Gastrocnemius medialis (tissue), 4 donors: ENCODE measurements around the gene MST1R. TPM values are rescaled to one million over a fixed set of nuclear protein-coding genes. Genes with fewer than 3 reads are reported as not detected.

Experiments used
- ATAC-seq, 2 donors: fragments of 150-250 bp; one replicate each; pipeline ENCODE4 v1.9.1; 2016
- DNase-seq, 2 donors: peaks; one replicate each; pipeline ENCODE4 v3.0.0-alpha.2; 2019
- H3K27ac ChIP-seq, 4 donors: fragments of 200-600 bp; sonication (generic); 1 replicate in 1 of 4; 2 replicates in 3 of 4; pipeline ENCODE4 v1.5.1; 2016 to 2018; ENCODE audit warnings: mild to moderate bottlenecking in 2 of 4, moderate library complexity in 1 of 4
- H3K27me3 ChIP-seq, 3 donors: fragments of 200-600 bp; sonication (generic) in 2 of 3; 1 replicate in 1 of 3; 2 replicates in 2 of 3; pipeline versions ENCODE4 v1.5.1 to v1.6.0; 2016 to 2019; ENCODE audit warnings: mild to moderate bottlenecking in 1 of 3, moderate library complexity in 1 of 3
- H3K36me3 ChIP-seq, 2 donors: fragments of 200-600 bp; sonication (generic) in 1 of 2; one replicate each; pipeline ENCODE4 v1.5.1; 2017 to 2018
- H3K4me1 ChIP-seq, 2 donors: fragments of 200-600 bp; sonication (generic) in 1 of 2; one replicate each; pipeline ENCODE4 v1.5.1; 2016 to 2017; ENCODE audit warnings: mild to moderate bottlenecking in 2 of 2
- H3K4me3 ChIP-seq, 4 donors: fragments of 200-600 bp; sonication (generic) in 3 of 4; 1 replicate in 1 of 4; 2 replicates in 3 of 4; pipeline ENCODE4 v1.5.1; 2016 to 2019; ENCODE audit warnings: mild to moderate bottlenecking in 2 of 4
- H3K9me3 ChIP-seq, 3 donors: fragments of 200-600 bp; sonication (generic) in 2 of 3; 1 replicate in 1 of 3; 2 replicates in 2 of 3; pipeline ENCODE4 v1.5.1; 2016 to 2019
- POLR2A ChIP-seq, 2 donors: fragments of 450-650 bp; IDR thresholded peaks; one replicate each; pipeline ENCODE4 v1.6.1; 2017; ENCODE audit warnings: antibody characterized with exemption in 2 of 2, mild to moderate bottlenecking in 2 of 2, moderate library complexity in 2 of 2
- in situ Hi-C, 4 donors: fragments of 200-750 bp; cut with MboI; loops; one replicate each; pipeline versions ENCODE4 v1.15.0 to v1.8.0; 2017; ENCODE audit warnings: low sequenced_read_pairs in 4 of 4
- intact Hi-C: fragments of 100-400 bp; cut with DNase I; formaldehyde crosslinking; loops from one replicate; pipeline ENCODE4 v1.15.1; 2023; ENCODE audit warnings: low total_unique reads
- total RNA-seq, 4 donors: library from RNA; depleted of rRNA; stranded (reverse); fragments of >200 nt; gene quantifications; one replicate each; pipeline versions ENCODE4 v1.1.0 to v1.2.3, GENCODE V29; 2016
- TF ChIP-seq, protein P1 (sequence below), 5 experiments: fragments of 450-650 bp in 3 of 5; fragments of 200-600 bp in 2 of 5; sonication (generic) in 2 of 5; IDR thresholded peaks in 4 of 5; conservative IDR thresholded peaks in 1 of 5; 1 replicate in 4 of 5; 2 replicates in 1 of 5; pipeline ENCODE4 v1.5.1; 2016 to 2019; ENCODE audit warnings: antibody characterized with exemption in 5 of 5, mild to moderate bottlenecking in 3 of 5, moderate library complexity in 3 of 5

The MST1R gene
- total RNA-seq, 4 donors from 2014 or later: 0.40 to 0.81 (median 0.51) TPM; not detected in 1

DNA sequence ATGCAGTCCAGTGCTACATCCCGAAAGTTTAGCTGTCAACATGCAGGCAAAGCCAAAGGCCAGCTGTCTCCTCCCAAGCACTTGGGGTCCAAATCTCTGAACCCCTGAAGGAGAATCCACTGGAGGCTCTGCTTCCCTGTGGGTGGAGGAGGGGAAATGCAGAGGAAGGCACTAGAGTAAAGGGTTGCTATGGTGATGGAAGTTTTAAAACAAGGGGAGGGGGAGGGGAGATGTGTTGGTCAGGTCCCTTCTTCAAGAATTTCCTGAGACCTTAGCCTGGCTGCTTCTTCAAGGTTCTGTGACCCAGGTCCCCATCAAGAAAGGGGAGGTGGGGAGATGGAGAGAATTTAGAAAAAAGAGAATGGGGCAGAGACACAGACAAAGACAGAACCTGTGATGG lies 36.3 kb downstream of the MST1R start:
- Histone ChIP-seq H3K36me3 (no peaks in the 10 kb centered on the region), H3K27me3 (peaks cover 26 to 37% (median 33%) of the 10 kb centered on the region in 3 donors), H3K4me3 (no peak overlapping the region), H3K27ac (no peak overlapping the region), H3K4me1 (peaks cover 8 to 19% of the 10 kb centered on the region in 2 donors), H3K9me3 (no peaks in the 10 kb centered on the region)
- intact Hi-C loops (no loop called here), in situ Hi-C loops (no loop called here)
- no peak for DNase-seq
- TF ChIP-seq, protein P1, sequence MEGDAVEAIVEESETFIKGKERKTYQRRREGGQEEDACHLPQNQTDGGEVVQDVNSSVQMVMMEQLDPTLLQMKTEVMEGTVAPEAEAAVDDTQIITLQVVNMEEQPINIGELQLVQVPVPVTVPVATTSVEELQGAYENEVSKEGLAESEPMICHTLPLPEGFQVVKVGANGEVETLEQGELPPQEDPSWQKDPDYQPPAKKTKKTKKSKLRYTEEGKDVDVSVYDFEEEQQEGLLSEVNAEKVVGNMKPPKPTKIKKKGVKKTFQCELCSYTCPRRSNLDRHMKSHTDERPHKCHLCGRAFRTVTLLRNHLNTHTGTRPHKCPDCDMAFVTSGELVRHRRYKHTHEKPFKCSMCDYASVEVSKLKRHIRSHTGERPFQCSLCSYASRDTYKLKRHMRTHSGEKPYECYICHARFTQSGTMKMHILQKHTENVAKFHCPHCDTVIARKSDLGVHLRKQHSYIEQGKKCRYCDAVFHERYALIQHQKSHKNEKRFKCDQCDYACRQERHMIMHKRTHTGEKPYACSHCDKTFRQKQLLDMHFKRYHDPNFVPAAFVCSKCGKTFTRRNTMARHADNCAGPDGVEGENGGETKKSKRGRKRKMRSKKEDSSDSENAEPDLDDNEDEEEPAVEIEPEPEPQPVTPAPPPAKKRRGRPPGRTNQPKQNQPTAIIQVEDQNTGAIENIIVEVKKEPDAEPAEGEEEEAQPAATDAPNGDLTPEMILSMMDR (IDR thresholded peaks at IDR 0.05 in 4 of 5, conservative IDR thresholded peaks at IDR 0.05 in 1 of 5): no peak
- no peak for TF ChIP-seq POLR2A (IDR thresholded peaks at IDR 0.05)
- ATAC-seq: no peak

DNA sequence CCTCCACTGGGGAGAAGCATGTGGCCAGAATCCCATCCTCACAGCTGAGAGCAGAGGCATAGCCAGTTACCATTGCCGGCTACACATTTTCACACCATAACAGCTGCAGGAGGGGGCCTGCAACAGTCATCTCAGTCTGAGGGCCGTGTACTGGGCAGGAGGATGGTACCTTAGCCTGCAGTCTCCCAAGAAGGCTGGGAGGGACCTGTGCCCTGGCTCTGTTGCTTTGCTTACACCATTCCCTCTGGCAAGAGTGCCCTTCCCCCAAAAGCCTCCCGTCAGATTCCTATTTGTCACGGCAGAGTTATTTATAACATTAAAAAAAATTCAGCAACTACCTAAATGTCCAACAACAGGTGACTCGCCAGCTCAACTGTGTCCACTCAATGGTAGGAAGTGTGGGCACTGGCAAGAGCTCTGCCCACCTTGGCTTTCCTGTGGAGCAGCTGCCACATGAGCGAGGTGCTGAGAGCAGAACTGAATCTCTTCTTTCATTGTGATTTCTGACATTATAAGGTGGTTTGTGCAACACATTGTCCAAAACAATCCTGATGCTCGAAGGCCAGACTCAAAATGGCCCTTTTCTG lies 38.4 kb downstream of the MST1R start:
- in situ Hi-C loops: no loop called here
- intact Hi-C loops: no loop called here
- ATAC-seq (peak; percentile 24 to 62), DNase-seq (peak in 1 of 2 donors; percentile 23)
- no peaks in the 10 kb centered on the region for H3K9me3 ChIP-seq
- H3K4me3 ChIP-seq: no peak overlapping the region
- TF ChIP-seq, protein P1 (IDR thresholded peaks at IDR 0.05 in 4 of 5, conservative IDR thresholded peaks at IDR 0.05 in 1 of 5): no peak
- no peak for TF ChIP-seq POLR2A (IDR thresholded peaks at IDR 0.05)
- H3K4me1 ChIP-seq: peaks cover 8 to 19% of the 10 kb centered on the region in 2 donors
- H3K27ac ChIP-seq: no peak overlapping the region
- H3K36me3 ChIP-seq: no peaks in the 10 kb centered on the region
- peaks cover 22 to 26% (median 23%) of the 10 kb centered on the region in 3 donors for H3K27me3 ChIP-seq

DNA sequence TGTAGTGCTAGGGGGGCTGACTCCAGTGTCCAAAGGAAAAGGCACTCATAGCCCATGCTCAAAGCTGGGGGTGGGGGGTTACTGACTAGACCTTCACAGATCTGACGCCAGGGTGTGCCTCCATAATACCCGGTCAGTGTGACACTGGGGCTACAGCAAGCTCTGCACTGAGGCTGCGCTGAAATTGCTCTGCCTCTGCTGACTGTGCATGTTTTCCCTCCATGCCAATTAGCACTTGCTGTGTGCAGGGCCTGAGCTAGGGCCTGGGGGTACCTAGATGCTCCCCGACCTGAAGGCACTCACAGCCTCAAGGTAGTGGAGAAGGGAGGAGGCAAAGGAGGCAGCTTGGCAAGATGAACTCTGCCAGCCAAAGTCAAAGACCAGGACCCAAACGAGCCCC lies 39.2 kb downstream of the MST1R start:
- in situ Hi-C loops: no loop called here

DNA sequence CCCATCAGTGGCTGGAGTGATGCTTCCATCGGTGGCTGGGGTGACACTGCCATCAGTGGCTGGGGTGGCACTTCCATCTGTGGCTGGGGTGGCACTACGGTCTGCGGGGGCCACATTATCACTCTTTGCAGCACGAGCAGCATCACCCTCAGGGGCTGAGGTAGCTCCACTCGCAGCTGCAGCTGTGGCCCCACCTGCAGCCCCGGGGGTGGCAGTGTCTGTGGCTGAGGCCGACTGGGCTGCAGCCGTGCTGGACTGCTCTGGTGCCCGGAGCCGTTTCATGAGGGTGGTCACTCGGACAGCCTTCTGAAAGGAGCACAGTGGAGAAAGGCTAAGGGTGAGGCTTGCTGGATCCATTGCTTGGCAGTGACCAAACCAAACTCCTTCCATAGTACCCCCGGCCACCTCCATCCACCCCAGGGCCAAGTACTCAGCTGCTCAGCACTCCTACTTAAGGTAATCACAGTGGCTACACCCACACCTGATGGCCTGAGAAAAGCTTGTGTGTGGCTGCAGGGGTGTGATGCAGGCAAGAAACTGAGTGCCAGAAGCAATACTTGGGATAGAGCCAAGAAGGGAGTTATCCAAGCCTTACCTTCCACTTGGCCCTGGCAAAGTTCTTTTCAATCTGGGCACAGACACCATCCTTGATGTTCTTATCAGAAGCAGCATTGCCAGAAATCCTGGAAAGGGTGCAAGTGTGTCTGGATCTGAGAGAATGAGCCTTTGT lies 43.9 kb downstream of the MST1R start:
- Histone ChIP-seq H3K4me1 (peaks cover 7% of the 10 kb centered on the region in 2 donors), H3K27me3 (no peaks in the 10 kb centered on the region), H3K36me3 (no peaks in the 10 kb centered on the region), H3K27ac (no peak overlapping the region), H3K4me3 (no peak overlapping the region), H3K9me3 (no peaks in the 10 kb centered on the region)
- intact Hi-C loops (no loop called here), in situ Hi-C loops (no loop called here)
- TF ChIP-seq, protein P1 (IDR thresholded peaks at IDR 0.05 in 4 of 5, conservative IDR thresholded peaks at IDR 0.05 in 1 of 5): no peak
- ATAC-seq (no peak), DNase-seq (no peak)

More for the DNA sequence above, 39.2 kb downstream of the MST1R start:
- Histone ChIP-seq H3K27ac (no peak overlapping the region), H3K9me3 (no peaks in the 10 kb centered on the region), H3K4me1 (peaks cover 6 to 14% of the 10 kb centered on the region in 2 donors), H3K4me3 (no peak overlapping the region), H3K36me3 (no peaks in the 10 kb centered on the region), H3K27me3 (peaks cover 14 to 18% (median 15%) of the 10 kb centered on the region in 3 donors)
- DNase-seq (no peak), ATAC-seq (no peak)
- intact Hi-C loops: no loop called here
- TF ChIP-seq POLR2A (IDR thresholded peaks at IDR 0.05): no peak
- TF ChIP-seq, protein P1 (IDR thresholded peaks at IDR 0.05 in 4 of 5, conservative IDR thresholded peaks at IDR 0.05 in 1 of 5): no peak
